ENCODE measurements around the gene SGPP1. TPM values are rescaled to one million over a fixed set of nuclear protein-coding genes. Genes with fewer than 3 reads are reported as not detected.
"Not testable (repeated sequence)": the region's sequence is repeated elsewhere in the genome, so short reads cannot be mapped to it uniquely, and the experiment has no call there.

Gene SGPP1
- total RNA-seq, 6 experiments from 2014 or later: 13.2 to 25.6 (median 20.9) TPM

GRCh38 chr14:63760014-63760413 is 32.1 kb upstream of the SGPP1 start:
- Histone ChIP-seq H3K9me3 (no peaks in the 10 kb centered on the region), H3K4me3 (no peak overlapping the region), H3K4me1 (no peaks in the 10 kb centered on the region), H3K36me3 (no peaks in the 10 kb centered on the region), H3K27me3 (no peaks in the 10 kb centered on the region), H3K27ac (peak overlapping the region in 1 of 3 donors; percentile 33)
- 100% methylated on average over 1 of the region's 1 CpG for whole genome bisulfite sequencing (ENCODE audit: insufficient coverage, low coverage, low lambda C conversion rate, missing lambda C conversion rate)
- intact Hi-C loops (cut with DNase I): no loop called here
- peak in 2 of 4 donors; percentile 58 to 62 for ATAC-seq
- DNase-seq: no peak
- TF ChIP-seq CTCF (IDR thresholded peaks at IDR 0.05) (no peak), POLR2A (IDR thresholded peaks at IDR 0.05) (no peak)

DNA sequence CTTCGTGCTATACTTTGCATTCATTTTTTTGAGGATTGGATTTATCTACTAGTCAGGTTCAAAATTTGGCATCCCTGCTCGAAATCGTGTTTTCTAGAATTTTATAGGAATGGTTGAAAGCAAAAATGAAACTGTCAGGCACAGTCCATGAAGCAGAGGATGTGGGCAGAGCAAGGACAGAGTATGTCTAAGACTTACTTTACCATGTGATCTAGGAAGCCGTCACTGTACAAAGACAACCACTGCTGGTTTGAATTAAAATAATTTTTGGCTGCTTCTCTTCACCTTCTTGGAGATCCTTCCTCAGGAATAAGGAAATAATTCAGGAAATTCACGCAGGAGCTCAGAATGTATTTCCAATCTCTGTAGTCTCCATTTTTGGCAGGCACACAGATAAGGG is 31.6 kb upstream of the SGPP1 start:
- intact Hi-C loops (cut with DNase I): no loop called here
- TF ChIP-seq CTCF (IDR thresholded peaks at IDR 0.05) (no peak), POLR2A (IDR thresholded peaks at IDR 0.05) (no peak)
- no peaks in the 10 kb centered on the region for H3K9me3 ChIP-seq
- H3K27ac ChIP-seq: peak overlapping the region in 2 of 3 donors; percentile 22 to 33
- ATAC-seq (peak; percentile 66 to 89 (median 86)), DNase-seq (no peak)
- no peaks in the 10 kb centered on the region for H3K4me1 ChIP-seq
- H3K27me3 ChIP-seq: no peaks in the 10 kb centered on the region
- H3K36me3 ChIP-seq: no peaks in the 10 kb centered on the region
- 30% methylated on average over 5 of the region's 5 CpGs for WGBS (ENCODE audit: insufficient coverage, low coverage, low lambda C conversion rate, missing lambda C conversion rate)
- H3K4me3 ChIP-seq: no peak overlapping the region

DNA sequence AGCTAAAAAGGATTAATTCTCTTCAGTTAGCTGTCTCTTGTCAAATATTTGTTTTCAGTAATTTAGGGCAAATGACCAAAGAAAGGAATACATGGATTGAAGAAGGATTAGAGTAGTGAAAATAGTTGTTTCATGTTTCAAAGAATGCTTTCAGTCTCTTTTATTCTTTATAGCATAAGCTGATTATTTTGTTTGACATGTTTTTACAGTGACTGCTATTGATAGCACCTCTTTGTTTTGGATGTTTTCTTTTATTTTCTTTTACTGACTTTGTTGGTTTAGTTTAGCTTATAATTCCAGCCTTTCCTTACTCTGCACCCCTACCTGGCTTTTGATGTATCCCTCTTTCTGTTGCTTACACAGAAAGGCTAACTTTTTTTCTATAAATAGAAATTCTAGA is 29.3 kb upstream of the SGPP1 start:
- H3K9me3 ChIP-seq: no peaks in the 10 kb centered on the region
- intact Hi-C loops (cut with DNase I): no loop called here
- no peaks in the 10 kb centered on the region for H3K36me3 ChIP-seq
- H3K27ac ChIP-seq: no peak overlapping the region
- TF ChIP-seq CTCF (IDR thresholded peaks at IDR 0.05): no peak
- no peak for TF ChIP-seq POLR2A (IDR thresholded peaks at IDR 0.05)
- no peak for ATAC-seq
- no peak overlapping the region for H3K4me3 ChIP-seq
- DNase-seq: no peak
- no peaks in the 10 kb centered on the region for H3K4me1 ChIP-seq
- H3K27me3 ChIP-seq: no peaks in the 10 kb centered on the region

DNA sequence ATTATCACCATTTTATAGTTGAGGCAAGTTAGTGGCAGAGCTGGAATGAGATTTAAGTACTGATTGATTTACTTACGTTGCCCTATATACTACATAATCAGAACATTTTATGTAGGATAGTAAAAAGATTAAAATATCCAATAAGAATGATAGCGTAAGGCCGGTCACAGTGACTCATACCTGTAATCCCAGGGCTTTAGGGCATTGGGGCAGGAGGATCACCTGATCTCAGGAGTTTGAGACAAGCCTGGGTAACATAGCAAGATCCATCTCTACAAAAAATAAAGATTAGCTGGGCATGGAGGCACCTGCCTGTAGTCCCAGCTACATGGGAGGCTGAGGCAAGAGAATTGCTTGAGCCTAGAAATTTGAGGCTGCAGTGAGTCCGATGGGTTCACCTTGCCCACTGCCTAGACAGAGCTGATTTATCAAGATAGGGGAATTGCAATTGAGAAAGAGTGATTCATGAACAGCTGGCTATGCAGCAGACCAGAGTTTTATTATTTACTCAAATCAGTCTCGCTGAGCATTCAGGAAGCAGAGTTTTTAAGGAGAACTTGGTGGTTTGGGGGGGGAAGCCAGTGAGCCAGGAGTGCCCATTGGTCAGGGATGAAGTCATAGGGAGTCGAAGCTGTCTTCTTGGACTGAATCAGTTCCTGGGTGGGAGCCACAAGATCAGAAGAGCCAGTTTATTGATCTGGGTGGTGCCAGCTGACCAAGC is 24.7 kb upstream of the SGPP1 start:
- H3K36me3 ChIP-seq: no peaks in the 10 kb centered on the region
- TF ChIP-seq CTCF (IDR thresholded peaks at IDR 0.05): no peak
- no peaks in the 10 kb centered on the region for H3K4me1 ChIP-seq
- H3K4me3 ChIP-seq: no peak overlapping the region
- intact Hi-C loops (cut with DNase I): no loop called here
- no peak overlapping the region for H3K27ac ChIP-seq
- H3K9me3 ChIP-seq: no peaks in the 10 kb centered on the region
- no peaks in the 10 kb centered on the region for H3K27me3 ChIP-seq
- DNase-seq: no peak
- WGBS (ENCODE audit: insufficient coverage, low coverage, low lambda C conversion rate, missing lambda C conversion rate): 71% methylated on average over 5 of the region's 6 CpGs
- ATAC-seq: peak in 3 of 4 donors; percentile 20 to 47 (median 43)

DNA sequence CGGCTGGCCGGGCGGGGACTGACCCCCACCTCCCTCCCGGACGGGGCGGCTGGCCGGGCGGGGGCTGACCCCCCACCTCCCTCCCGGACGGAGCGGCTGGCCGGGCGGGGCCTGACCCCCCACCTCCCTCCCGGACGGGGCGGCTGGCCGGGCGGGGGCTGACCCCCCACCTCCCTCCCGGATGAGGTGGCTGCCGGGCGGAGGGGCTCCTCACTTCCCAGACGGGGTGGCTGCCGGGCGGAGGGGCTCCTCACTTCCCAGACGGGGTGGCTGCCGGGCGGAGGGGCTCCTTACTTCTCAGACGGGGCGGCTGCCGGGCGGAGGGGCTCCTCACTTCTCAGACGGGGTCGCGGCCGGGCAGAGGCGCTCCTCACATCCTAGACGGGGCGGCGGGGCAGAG is 23.2 kb upstream of the SGPP1 start:
- H3K4me3 ChIP-seq; H3K27ac ChIP-seq; H3K4me1 ChIP-seq; H3K9me3 ChIP-seq; H3K36me3 ChIP-seq; intact Hi-C loops (cut with DNase I); H3K27me3 ChIP-seq; ATAC-seq; DNase-seq: not testable (repeated sequence)
- no CpG with 5 or more reads among the region's 39 CpGs for WGBS (ENCODE audit: insufficient coverage, low coverage, low lambda C conversion rate, missing lambda C conversion rate)

All from right lobe of liver (tissue), 6 donors.